HepG2 (cell line): ENCODE results near the gene RNF17. TPM values are rescaled to one million over a fixed set of nuclear protein-coding genes. Genes with fewer than 3 reads are reported as not detected.

Source experiments
- ATAC-seq: fragments of 200-7000 bp; cut with Tn5 transposase; 3 replicates; pipeline ENCODE4 v1.9.1; 2020; ENCODE audit warnings: mild to moderate bottlenecking, moderate library complexity
- BruUV-seq: library from RNA; stranded (reverse); fragments of 400-500 nt; replicated peaks from 2 replicates; lab custom pipeline; 2021; lab: Mats Ljungman, UMichigan
- CTCF ChIA-PET: fragments of 300-600 bp; formaldehyde crosslinking; extraction: SDS; loops from one replicate; lab custom pipeline; 2021; ENCODE audit warnings: low total read pairs, inconsistent platforms, low intra/inter-chr PET ratio; lab: Yijun Ruan, JAX
- POLR2A ChIA-PET: fragments of 350-600 bp; sonication (Branson Sonifier 250); formaldehyde crosslinking; loops from one replicate; lab custom pipeline; 2020; ENCODE audit warnings: antibody characterized with exemption, inconsistent platforms; lab: Yijun Ruan, JAX
- DNase-seq: peaks from one replicate; pipeline ENCODE4 v3.0.0-alpha.2; 2015; ENCODE audit warnings: low spot score
- FAIRE-seq: peaks from 3 replicates; lab custom pipeline; 2011; peaks lifted over from hg19 to GRCh38; lab: Jason Lieb, UNC
- H2AFZ ChIP-seq: one replicate; pipeline ENCODE4 v1.6.1; 2011; ENCODE audit warnings: low read length, inconsistent platforms
- H3K27ac ChIP-seq: fragments of 300-600 bp; 3 replicates; pipeline ENCODE4 v1.8.0; 2011; ENCODE audit warnings: mixed run types, mild to moderate bottlenecking, mixed read lengths, low read length, inconsistent platforms; ENCODE audit not compliant: insufficient read depth; ENCODE audit errors: extremely low read length
- H3K27me3 ChIP-seq, 2 experiments: fragments of 200-600 bp in 1 of 2; 2 replicates in 1 of 2; 3 replicates in 1 of 2; pipeline versions ENCODE4 v1.6.0 to v1.8.0; 2011; ENCODE audit warnings: low read length in 2 of 2, mild to moderate bottlenecking in 2 of 2, moderate library complexity in 2 of 2, inconsistent platforms in 1 of 2; ENCODE audit not compliant: insufficient read depth in 2 of 2, control insufficient read depth in 1 of 2
- H3K36me3 ChIP-seq, 2 experiments: fragments of 200-600 bp in 1 of 2; replicated peaks in 1 of 2; 2 replicates in 1 of 2; 3 replicates in 1 of 2; pipeline versions ENCODE4 v1.5.1 to v1.8.0; 2011; ENCODE audit warnings: low read length in 2 of 2, inconsistent platforms in 1 of 2; ENCODE audit not compliant: insufficient read depth in 2 of 2, control insufficient read depth in 1 of 2
- H3K4me1 ChIP-seq: 2 replicates; pipeline ENCODE4 v1.5.1; 2012; ENCODE audit warnings: low read length, inconsistent platforms; ENCODE audit not compliant: insufficient read depth
- H3K4me2 ChIP-seq: 2 replicates; pipeline ENCODE4 v1.6.0; 2011; ENCODE audit warnings: low read depth, low read length, inconsistent platforms
- H3K4me3 ChIP-seq, 3 experiments: fragments of 200-600 bp in 1 of 3; sonication (generic), shearing (Covaris generic) in 1 of 3; replicated peaks in 1 of 3; 2 replicates each; pipeline ENCODE4 v1.5.1; 2011 to 2016; ENCODE audit warnings: low read length in 3 of 3, inconsistent platforms in 2 of 3, low read depth in 2 of 3, mild to moderate bottlenecking in 2 of 3, control low read depth in 1 of 3, mixed read lengths in 1 of 3; ENCODE audit not compliant: insufficient read depth in 1 of 3
- H3K79me2 ChIP-seq: one replicate; pipeline ENCODE4 v1.6.1; 2011; ENCODE audit warnings: low read length, inconsistent platforms; ENCODE audit not compliant: insufficient read depth
- H3K9ac ChIP-seq: 2 replicates; pipeline ENCODE4 v1.6.0; 2011; ENCODE audit warnings: mild to moderate bottlenecking, low read depth, low read length, inconsistent platforms; ENCODE audit not compliant: insufficient read depth
- H3K9me3 ChIP-seq: 2 replicates; pipeline ENCODE4 v1.5.1; 2012; ENCODE audit warnings: mild to moderate bottlenecking, low read length
- H4K20me1 ChIP-seq: 2 replicates; pipeline ENCODE4 v1.6.0; 2011; ENCODE audit warnings: inconsistent platforms, mild to moderate bottlenecking, low read length, moderate library complexity; ENCODE audit not compliant: insufficient read depth
- MBD4 ChIP-seq: IDR thresholded peaks from 2 replicates; pipeline ENCODE4 v1.6.1; 2012; ENCODE audit warnings: low read length, inconsistent platforms, borderline replicate concordance
- PHF20 ChIP-seq: sonication (generic); formaldehyde crosslinking; IDR thresholded peaks from 2 replicates; pipeline ENCODE4 v1.5.0; 2020; ENCODE audit warnings: mild to moderate bottlenecking, missing genetic modification reagents
- SCMH1 ChIP-seq: sonication (generic); formaldehyde crosslinking; IDR thresholded peaks from 2 replicates; pipeline ENCODE4 v1.9.0; 2021; ENCODE audit warnings: missing genetic modification reagents, mild to moderate bottlenecking, borderline replicate concordance
- ZFP37 ChIP-seq: sonication (generic); formaldehyde crosslinking; IDR thresholded peaks from 2 replicates; pipeline ENCODE4 v1.4.0; 2020; ENCODE audit warnings: missing genetic modification reagents, borderline replicate concordance
- ZNF20 ChIP-seq: sonication (generic); formaldehyde crosslinking; IDR thresholded peaks from 2 replicates; pipeline ENCODE4 v1.4.0; 2020; ENCODE audit warnings: mild to moderate bottlenecking, moderate library complexity, missing genetic modification reagents
- ZNF432 ChIP-seq: sonication (generic); formaldehyde crosslinking; IDR thresholded peaks from 2 replicates; pipeline ENCODE4 v1.5.0; 2020; ENCODE audit warnings: missing genetic modification reagents, mild to moderate bottlenecking, borderline replicate concordance
- ZNF510 ChIP-seq: sonication (generic); formaldehyde crosslinking; IDR thresholded peaks from 2 replicates; pipeline ENCODE4 v1.4.0; 2020; ENCODE audit warnings: low read depth, mild to moderate bottlenecking, missing genetic modification reagents
- ZNF770 ChIP-seq: sonication (generic); formaldehyde crosslinking; IDR thresholded peaks from 2 replicates; pipeline ENCODE4 v1.5.0; 2020; ENCODE audit warnings: mild to moderate bottlenecking, missing genetic modification reagents
- WGBS: methylation state at CpG from one replicate; pipeline ENCODE4 v1.1.6; 2017; ENCODE audit warnings: low lambda C conversion rate; 5-methylcytosine and 5-hydroxymethylcytosine counted together
- in situ Hi-C: cut with HindIII; loops from 2 replicates; pipeline ENCODE4 v1.10.0; 2017; ENCODE audit warnings: low pct_unique_long_range_greater_than_20kb; ENCODE audit not compliant: extremely low pct_ligation_motif_present
- intact Hi-C: fragments of 100-400 bp; cut with micrococcal nuclease; formaldehyde crosslinking; loops from one replicate; pipeline ENCODE4 v1.10.0; 2022; ENCODE audit not compliant: unreplicated experiment
- polyA plus RNA-seq, 8 experiments: library from polyadenylated mRNA; depleted of rRNA in 3 of 8; stranded (reverse) in 7 of 8; unstranded in 1 of 8; fragments of >200 nt; fragmentation: Illumina TruSeq in 4 of 8; extraction: Trizol in 4 of 8; gene quantifications; 2 replicates each; pipeline versions ENCODE4 v1.2.1 to v1.2.3, GENCODE V29; 2011 to 2016; ENCODE audit warnings: low read depth in 4 of 8, missing spikeins in 1 of 8, mixed read lengths in 1 of 8; ENCODE audit not compliant: insufficient read depth in 1 of 8
- total RNA-seq, 5 experiments: library from RNA; depleted of rRNA; stranded (reverse); fragments of >200 nt; fragmentation: Illumina TruSeq; extraction: Trizol; gene quantifications; 2 replicates each; pipeline ENCODE4 v1.2.3, GENCODE V29; 2016; ENCODE audit warnings: low read depth in 1 of 5

The RNF17 gene
- total and polyA plus RNA-seq, 2 of the 13 experiments (the other 11 are each of a cell fraction or from before 2014, with no cell fraction given), result not detected

DNA sequence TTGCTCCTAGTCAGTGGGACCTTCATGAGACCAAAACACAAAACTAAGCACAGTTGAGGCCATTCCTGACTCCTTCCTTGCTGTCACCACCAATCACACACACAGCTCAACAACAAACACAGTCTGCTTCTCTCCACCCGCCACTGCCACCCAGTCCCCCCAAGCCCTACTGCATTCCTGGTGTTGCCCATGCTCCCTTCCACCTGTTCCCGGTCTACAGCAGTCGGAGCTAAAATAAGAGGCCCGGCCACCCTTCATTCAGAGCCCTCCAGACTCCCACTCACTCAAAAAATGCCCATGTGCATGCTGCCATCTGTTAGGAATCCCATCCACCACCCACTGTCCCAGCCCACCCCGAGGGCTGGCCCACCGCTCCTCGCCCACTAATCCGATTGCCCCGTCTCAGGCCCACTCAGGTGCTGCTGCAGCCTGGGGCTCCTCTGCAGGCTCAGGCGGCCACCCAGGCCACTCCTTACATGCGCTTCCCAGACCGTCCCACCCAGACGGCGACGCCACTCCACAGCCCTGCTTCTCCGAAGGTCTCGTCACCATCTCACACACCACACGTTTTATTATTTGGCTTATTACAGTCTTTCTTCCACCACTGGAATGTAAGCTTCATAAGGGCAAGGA is 127.6 kb downstream of the RNF17 start:
- H3K4me3 ChIP-seq, result no peak overlapping the region
- BruUV-seq, result no TSS peak
- TF ChIP-seq PHF20 (no peak), ZNF510 (no peak), ZFP37 (CRISPR knock-in tag) (no peak), MBD4 (no peak), SCMH1 (CRISPR knock-in tag) (no peak), ZNF432 (CRISPR knock-in tag) (no peak), ZNF20 (no peak), ZNF770 (no peak)
- TF ChIP-seq, all 625 proteins: peak for 0
- Histone ChIP-seq H3K27me3 (no peaks in the 10 kb centered on the region), H3K27ac (no peak overlapping the region), H3K36me3 (peaks cover 9 to 47% of the 10 kb centered on the region in 2 experiments; a peak in 3 of 5 replicates), H2AFZ (no peak overlapping the region), H3K4me2 (no peak overlapping the region), H3K9me3 (no peaks in the 10 kb centered on the region), H3K9ac (no peak overlapping the region), H3K79me2 (no peaks in the 10 kb centered on the region), H3K4me1 (no peaks in the 10 kb centered on the region), H4K20me1 (no peaks in the 10 kb centered on the region)
- no peak for DNase-seq
- in situ Hi-C loops, result no loop called here
- ATAC-seq, result no peak
- FAIRE-seq, result no peak
- intact Hi-C loops, result no loop called here
- ChIA-PET CTCF (no interaction called here), POLR2A (no interaction called here)
- 93% methylated on average over 18 of the region's 18 CpGs for WGBS
